HG02938 (cell line): ENCODE data around the gene MYADML2.
"Not testable (repeated sequence)": the region's sequence is repeated elsewhere in the genome, so short reads cannot be mapped to it uniquely, and the experiment has no call there.

ENCODE experiments used
- ATAC-seq: cut with Tn5 transposase; IDR thresholded peaks from one replicate; pipeline ENCODE4 v1.9.1; 2021; ENCODE audit warnings: mild to moderate bottlenecking, moderate library complexity; ENCODE audit not compliant: unreplicated experiment

MYADML2 gene

DNA sequence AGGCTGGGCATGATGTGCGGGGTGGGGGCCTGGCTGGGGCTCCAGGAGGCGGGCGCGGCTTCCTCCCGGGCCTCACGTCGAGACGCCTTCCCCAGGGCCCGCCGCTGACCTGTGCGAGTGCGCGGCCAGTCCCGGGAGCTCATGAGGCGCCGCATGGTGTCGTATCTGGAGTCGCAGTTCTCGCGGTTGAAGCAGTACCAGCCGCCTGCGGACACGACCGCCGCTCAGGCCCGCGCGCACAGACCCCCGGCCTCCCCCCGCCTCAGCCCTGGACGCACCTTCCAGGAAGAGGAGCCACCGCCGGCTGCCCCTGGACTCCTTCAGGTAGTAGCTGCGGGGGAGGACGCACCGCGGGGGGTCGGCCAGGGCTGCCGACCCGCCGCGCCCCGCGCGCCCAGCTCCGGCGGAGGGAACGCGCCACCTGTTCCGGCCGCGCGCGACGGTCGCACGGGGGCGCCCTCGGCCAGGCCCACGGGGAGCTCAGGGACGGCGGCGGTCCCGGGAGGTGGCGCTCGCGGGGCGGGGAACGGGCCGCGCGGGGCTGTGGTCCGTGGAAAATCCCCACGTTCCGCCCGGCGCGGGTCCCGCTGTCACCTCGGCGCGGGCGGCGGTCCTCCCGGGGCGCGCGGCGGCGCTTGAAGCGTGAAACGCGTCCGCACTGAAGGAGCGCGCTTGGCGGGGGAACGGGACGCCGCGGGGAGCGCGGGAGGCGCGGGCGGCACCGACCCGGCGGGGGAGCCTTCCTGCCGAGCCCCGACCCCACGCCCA lies 12.5 kb upstream of the MYADML2 start:
- ATAC-seq = no peak

DNA sequence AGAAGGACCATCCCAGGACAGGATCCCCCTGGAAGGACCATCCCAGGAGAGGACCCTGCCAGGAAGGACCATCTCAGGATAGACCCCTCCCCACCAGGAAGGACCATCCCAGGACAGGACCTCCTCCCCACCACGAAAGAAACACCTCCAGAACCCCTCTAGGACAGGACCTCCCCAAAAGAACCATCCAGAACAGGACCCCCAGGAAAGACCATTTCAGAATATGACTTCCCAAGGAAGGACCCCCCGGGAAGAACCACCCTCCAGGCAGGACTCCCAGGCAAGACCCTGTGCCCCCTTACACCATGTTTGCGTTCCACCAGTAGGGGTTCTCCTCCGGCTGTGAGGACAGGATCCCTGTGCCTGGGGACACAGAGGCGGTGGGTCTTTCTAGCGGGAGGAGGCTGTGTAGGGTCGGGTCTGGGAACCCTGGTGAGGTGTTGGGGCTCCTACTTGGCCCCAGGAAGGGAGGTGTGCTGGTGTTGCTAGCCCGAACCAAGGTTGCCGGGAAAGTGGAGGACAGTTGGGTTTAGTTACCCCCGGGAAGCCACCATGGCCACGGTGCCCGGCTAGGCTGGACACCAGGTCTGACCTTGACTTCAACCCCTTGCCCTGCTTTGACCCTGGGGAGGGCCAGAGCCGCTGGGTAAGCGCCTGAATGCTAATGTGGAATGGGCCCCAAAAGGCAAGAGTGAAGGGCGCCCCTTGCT lies 11.8 kb upstream of the MYADML2 start:
- ATAC-seq = no peak

DNA sequence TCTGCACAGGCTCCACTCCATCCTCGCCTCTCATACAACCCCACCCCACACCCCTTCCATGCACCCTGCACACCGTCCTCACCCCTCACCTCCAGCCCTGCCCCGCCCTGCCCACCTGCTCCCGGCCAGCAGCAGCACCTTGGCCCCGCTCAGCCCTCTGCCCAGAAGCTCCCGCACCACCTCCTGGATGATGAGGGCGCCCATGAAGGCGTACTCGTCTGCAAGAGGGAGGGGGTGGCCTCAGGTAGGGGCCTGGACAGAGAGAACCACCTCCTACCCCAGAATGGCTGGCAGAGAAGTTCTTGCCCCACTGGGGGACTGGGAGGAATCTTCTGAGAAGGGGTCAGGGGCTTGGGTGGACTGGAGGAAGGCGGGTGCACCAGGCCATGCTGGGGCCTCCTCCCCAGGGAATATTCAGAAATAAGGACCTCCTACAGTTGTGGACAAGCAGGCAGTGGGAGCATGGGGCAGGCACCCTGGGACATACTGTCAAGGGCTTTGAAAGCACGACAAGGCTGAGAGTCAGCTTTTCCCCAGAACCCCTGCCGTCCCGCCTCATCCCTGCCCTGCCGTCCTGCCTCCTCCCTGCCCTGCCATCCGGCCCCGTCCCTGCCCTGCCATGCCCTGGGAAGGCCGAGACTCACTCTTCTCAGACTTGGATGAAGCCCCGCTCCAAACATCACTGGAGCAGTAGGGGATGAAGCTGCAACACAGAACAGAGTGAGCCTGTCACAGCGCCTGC lies 10.8 kb upstream of the MYADML2 start:
- ATAC-seq = no peak

DNA sequence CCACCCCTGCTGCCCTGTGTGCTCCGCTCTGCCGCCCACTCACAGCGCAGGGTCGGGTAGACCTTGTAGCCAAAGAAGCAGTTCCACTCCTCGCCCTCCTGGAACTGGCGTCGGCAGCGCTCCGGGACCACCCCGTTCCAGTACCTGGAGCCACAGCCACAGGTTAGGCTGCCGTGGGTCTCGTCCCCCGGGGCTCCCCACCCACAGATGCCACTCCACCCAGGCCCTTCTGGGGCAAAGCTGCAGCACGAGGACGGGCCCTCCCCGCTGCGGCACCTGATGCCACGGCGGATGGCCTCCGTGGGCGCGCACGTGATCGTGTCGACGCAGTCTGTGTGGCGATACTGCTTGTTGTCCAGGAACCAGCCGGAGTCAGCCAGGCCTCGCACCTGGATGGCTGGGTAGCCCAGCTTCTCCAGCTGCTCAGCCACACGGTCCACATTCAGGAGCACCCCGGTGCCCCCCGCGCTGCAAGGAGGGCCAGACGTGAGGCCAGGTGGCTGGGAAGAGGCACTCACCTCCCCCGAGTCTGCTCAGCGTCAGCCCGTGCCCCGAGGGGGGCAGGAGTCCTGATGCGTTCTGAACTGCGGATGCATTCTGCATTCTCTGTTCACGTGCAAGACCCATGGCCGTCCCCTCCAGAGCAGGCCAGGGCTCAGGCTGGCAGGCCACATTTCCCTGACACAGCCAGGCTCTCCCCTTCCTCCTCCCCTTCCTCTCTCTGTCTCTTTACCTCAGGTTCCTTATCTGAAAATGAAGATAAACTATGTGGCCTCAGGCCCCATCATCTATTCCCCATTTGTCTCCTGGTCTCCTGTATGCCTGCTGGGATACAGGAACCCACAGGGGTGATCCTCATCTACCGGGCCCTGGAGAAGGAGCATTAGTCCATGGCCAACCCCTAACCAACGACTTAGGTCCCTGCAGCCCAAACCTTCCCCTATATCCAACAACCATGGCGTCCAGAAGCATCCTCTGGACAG lies 9.9 kb upstream of the MYADML2 start:
- no peak for ATAC-seq

DNA sequence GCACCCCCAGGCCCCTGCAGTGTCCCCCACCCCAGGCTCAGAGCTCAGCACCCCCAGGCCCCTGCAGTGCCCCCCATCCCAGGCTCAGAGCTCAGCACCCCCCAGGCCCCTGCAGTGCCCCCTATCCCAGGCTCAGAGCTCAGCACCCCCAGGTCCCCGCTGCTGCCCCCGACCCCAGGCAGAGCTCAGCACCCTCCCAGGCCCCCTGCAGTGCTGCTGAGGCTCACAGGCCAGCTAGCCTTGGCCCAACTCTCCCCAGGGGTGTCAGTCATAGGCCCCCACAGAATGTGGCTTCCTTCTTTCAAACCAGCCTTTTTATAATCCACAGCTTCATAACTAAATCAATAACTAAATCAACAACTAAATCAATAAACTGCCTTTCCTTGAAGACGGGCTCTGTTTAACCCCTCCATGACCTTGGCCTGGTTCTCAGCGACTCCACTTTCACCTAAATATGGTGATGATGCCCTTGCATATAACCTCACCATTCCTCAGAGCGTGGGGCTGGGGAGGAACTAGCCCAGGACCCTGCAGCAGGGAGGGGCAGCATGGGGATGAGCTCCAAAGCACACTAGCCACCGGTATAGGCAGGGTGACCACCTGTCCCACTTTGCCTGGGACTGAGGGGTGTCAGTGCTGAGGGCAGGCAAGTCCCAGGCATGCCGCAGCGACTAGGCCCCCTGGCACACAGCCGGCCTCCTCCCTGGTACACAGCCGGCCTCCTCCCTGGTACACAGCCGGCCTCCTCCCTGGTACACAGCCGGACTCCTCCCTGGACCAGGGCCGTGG lies 8.9 kb upstream of the MYADML2 start:
- ATAC-seq = no peak

DNA sequence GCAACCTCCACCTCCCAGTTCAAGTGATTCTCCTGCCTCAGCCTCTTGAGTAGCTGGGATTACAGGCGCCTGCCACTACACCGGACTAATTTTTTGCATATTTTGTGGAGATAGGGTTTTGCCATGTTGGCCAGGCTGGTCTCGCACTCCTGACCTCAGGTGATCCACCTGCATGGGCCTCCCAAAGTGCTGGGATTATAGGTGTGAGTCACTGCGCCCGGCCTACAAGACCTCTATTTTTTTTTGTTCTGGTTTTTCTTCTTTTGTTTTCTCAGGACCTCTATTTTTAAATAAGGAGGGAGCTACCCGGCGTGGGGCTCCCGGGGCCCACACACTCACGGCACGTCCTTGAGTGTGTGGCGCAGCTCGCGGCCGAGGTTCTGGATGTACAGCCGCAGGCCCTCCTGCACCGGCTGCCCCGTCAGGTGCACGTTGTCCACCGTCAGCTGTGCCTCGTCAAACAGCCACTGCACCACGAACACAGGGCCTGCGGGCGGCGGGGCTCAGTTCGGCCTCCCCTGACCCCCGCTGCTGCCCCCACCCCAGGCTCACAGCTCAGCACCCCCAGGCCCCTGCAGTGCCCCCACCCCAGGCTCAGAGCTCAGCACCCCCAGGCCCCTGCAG lies 8.1 kb upstream of the MYADML2 start:
- ATAC-seq = no peak

DNA sequence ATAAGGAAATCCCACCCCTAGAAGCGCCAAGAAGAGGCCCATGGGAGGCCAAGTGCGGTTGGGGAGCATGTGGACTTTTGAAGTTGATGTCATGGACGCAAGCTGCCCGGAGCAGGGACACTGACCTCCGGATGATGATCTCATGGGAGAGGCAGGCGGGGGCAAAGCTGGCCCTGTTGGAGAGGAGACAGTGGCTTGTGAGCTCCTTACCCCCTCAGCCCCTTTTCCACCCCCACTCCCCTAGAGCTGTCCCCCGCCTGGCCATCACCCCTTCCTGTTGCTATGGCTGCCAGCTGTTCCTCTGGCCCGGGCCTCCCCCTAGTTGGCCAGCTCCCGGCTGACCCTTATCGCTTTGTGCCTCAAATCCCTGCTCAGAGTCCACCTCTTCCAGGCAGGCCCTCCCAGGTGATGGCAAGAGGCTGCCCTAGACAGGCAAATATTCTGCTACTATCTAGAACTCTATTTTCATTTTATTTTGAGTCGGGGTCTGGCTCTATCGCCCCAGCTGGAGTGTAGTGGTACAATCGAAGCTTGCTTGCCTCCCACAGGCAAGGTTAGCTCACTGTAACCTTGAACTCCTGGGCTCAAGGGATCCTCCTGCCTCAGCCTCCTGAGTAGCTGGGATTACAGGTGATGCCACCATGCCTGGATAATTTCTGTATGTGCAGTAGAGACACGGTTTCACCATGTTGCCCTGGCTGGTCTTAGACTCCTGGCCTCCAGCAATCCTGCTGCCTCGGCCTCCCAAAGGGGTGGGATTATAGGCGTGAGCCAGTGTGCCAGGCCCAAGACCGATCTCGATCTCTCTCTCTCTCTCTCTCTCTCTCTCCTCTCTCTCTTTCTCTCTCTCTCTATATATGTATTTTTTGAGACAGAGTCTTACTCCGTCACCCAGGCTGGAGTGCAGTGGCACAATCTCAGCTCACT lies 7.4 kb upstream of the MYADML2 start:
- ATAC-seq = no peak

DNA sequence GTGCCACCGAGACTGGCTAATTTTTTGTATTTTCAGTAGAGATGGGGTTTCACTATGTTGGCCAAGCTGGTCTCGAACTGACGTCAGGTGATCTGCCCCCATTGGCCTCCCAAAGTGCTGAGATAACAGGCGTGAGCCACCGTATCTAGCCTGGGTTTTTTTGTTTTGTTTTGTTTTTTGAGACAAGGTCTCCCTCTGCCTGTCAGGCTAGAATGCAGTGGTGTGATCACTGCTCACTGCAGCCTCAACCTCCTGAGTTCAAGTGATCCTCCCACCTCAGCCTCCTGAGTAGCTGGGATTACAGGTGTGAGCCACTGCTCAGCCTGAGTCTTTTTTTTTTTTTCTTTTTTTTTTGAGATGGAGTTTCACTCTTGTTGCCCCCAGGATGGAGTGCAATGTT lies 6.4 kb upstream of the MYADML2 start:
- not testable (repeated sequence) for ATAC-seq

DNA sequence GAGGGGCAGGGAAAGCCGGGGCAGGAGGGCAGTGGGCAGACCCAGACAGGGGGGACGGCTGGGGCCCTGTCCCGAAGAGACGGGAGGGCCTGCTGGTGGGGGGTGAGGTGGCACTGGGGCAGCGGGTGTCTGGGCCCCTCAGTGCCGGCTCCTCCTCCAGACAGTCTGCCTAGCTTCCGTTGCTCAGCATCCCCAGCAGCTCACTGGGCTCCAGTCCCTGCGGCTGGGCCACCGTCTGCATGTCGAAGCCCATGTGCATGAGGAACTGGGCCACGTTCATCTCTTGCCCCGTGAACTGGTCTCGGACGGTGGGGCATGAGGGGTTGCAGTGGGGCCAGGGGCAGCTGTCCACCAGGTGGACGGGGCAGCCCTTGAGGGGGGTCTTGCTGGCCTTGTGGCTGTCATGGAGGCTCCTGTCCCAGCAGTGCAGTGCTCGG lies 5.8 kb upstream of the MYADML2 start:
- no peak for ATAC-seq

DNA sequence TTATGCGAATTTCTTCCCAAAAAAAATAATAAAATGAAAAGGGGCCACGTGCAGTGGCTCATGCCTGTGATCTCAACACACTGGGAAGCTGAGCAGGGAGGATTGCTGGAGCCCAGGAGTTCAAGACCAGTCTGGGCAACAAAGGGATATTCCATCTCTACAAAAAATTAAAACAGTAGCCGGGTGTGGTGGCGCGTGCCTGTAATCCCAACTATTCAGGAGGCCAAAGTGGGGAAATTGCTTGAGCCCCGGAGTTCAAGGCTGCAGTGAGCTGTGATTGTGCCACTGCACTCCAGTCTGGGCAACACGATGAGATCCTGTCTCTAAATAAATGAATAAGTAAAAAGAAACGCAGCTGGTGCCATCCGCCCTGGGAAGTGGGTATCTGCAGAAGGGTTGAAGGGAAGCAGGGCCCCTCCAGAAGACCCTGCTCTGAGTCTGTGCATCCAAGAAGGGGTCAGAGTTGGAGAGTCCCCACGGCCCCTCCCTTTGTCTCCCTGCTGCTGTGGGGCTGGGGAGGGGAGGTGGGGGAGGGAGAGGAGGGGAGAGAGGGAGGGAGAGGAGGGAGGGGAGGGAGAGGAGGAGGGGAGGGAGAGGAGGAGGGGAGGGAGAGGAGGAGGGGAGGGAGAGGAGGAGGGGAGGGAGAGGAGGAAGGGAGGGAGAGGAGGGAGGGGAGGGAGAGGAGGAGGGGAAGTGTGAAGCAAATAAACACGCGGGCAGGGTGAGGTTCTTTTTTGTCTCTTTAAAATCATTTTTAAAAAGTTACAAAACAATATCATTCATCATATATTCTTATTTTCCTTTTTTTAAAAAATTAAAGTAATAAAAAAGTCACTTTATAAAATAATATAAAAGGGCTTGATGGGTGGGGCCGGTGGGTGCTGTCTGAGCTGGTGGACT lies 5.0 kb upstream of the MYADML2 start:
- no peak for ATAC-seq

DNA sequence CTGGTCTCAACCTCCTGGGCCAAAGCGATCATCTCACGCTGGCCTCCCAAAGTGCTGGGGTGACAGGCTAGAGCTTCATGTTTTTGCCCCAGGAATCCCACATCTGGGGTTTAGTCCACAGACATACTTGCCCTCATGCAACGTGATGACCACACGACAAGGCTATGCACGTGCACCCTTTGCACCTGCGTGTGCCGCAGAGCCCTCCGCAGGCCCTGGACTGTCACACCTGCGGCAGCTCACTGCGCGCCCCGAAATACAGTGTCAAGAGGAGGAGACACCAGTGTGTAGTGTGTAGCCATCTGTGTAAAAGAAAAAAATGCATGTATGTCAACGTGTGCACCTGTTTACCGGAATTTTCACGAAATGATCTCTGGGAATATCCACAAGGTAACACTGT lies 3.5 kb upstream of the MYADML2 start:
- ATAC-seq = no peak

DNA sequence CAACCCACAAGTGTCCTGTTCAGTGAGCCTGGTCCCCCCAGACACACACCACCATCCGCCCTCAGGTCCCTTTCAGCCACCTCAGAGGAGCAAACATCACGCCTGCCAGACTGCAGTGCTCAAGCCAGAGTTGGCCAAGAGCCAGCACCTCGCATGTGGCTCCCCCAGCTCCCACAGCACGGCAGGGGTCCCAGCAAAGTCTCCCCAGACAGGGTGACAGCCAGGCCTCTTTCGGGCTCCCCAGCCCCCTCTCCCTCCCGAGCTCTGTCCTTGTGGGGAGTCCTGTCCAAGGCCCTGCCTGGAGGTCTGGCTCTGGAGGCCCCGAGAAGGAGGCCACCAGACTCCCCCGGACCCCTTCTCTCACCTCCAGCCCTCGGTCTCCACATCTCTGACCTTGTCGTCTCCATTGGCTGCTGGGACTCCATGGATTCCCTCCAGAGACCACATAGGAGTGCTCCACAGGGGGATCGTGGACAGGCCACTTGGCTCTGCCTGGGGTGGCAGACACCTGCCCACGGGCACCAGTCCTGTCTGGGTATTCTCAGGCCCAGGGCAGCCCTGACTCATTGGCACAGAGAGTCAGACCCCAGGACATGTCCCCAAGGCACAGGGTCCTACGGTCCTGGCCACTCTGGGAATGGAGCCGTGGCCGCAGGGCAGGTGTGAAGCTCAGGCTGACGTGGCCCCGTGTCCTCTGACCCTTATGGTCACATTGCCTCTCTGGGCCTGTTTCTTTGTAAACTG lies 1.8 kb upstream of the MYADML2 start:
- no peak for ATAC-seq

DNA sequence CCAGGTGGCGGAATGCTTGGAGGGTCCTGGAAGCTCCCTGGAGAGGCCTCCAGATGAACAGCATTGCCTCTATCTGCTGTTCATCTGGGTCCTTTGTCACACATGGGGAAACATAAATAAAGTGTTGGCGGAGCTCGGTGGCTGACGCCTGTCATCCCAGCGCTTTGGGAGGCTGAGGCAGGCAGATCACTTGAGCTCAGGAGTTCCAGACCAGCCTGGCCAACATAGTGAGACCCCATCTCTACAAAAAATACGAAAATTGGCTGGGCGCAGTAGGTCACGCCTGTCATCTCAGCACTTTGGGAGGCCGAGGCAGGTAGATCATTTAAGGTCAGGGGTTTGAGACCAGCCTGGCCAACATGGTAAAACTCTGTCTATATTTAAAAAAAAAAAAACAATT lies 2.2 kb downstream of the MYADML2 start:
- ATAC-seq = no peak

DNA sequence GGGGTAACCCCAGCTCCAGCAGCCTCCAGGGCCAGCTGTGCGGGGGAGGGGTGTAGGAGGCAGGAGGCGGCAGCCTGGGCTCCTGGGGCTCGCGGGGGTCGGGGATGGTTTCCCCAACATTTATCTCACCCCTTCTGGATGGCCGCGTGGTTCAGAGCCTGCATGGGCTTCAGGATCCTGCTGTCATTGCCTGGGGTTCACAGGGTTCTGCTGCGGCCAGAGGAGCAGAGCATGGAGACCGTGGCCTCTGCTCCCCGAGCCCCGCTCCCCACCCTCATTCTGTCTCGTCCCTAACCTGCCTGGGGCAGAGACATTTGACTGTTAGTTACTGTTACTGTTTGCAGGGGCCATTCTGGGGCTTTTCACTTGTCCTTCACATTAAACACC lies 4.9 kb downstream of the MYADML2 start:
- ATAC-seq = no peak

DNA sequence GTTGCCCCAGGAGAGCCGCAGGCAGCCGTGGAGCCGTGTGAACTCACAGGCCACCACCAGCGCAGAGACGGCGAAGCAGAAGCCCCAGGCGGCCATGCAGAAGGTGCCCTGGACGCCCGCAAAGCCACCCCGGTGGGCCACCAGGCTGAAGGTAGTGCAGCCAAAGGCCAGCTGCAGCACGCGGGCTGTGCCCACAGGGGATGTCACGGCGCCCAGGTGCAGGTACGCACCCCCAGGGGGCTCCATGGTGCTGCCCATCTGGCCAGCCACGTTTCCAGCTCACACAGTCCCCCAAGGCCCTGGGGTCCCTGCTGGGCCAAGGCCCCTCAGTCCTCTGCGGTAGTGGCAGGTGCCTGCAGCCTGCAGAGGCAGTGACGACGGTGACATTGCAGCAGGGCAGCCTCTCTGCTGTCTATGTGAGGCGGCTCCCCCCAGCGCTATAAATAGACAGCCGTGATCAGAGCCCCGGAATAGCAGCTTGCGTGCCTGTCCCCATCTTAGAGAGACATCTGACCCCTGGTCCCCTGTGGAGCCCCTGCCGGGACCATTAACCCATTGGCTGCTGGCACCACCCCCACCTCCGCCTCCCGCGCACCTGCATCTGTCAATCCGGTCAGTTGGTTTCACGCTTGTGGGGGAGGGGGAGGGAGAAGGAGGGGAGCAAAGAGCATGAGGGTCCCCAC lies 5.4 kb downstream of the MYADML2 start:
- no peak for ATAC-seq
